ENCODE measurements around the gene ACAD8.
A peak's percentile ranks its signal among the peaks of the same experiment; 100 is the strongest.
"Not testable (repeated sequence)": the region's sequence is repeated elsewhere in the genome, so short reads cannot be mapped to it uniquely, and the experiment has no call there.

Gene ACAD8

GRCh38 chr11:134252346-134253187 lies 801 bp upstream of the ACAD8 start:
- Histone ChIP-seq H3K27me3 (ENCODE audit: control insufficient read depth, insufficient read depth, low read length) (no peaks in the 10 kb centered on the region), H3K27ac (ENCODE audit: low read length) (no peak overlapping the region), H3K4me1 (ENCODE audit: control insufficient read depth, insufficient read depth, low read length) (no peaks in the 10 kb centered on the region; the same call in 1 of the 2 replicates), H3K36me3 (ENCODE audit: control insufficient read depth, insufficient read depth, low read length) (peaks cover 3% of the 10 kb centered on the region; the same call in 1 of the 2 replicates), H3K9me3 (ENCODE audit: control insufficient read depth, insufficient read depth, low read length) (no peaks in the 10 kb centered on the region), H3K4me3 (ENCODE audit: low read length) (peak overlapping the region; percentile 71; the same call in 1 of the 2 replicates)
- DNase-seq (ENCODE audit: low read depth, low spot score), result no peak
- no CpG with 5 or more reads among the region's 27 CpGs for WGBS (ENCODE audit: insufficient coverage, insufficient read length)

GRCh38 chr11:134254433-134255183 lies 1.2 kb downstream of the ACAD8 start:
- Histone ChIP-seq H3K36me3 (ENCODE audit: control insufficient read depth, insufficient read depth, low read length) (peaks cover 11% of the 10 kb centered on the region), H3K4me3 (ENCODE audit: low read length) (no peak overlapping the region; the same call in 1 of the 2 replicates), H3K27me3 (ENCODE audit: control insufficient read depth, insufficient read depth, low read length) (no peaks in the 10 kb centered on the region), H3K9me3 (ENCODE audit: control insufficient read depth, insufficient read depth, low read length) (no peaks in the 10 kb centered on the region), H3K4me1 (ENCODE audit: control insufficient read depth, insufficient read depth, low read length) (no peaks in the 10 kb centered on the region; the same call in 1 of the 2 replicates), H3K27ac (ENCODE audit: low read length) (no peak overlapping the region)
- no CpG with 5 or more reads among the region's 3 CpGs for WGBS (ENCODE audit: insufficient coverage, insufficient read length)
- no peak for DNase-seq (ENCODE audit: low read depth, low spot score)

- not testable (repeated sequence) for DNase-seq (ENCODE audit: low read depth, low spot score); H3K9me3 ChIP-seq (ENCODE audit: control insufficient read depth, insufficient read depth, low read length); H3K27me3 ChIP-seq (ENCODE audit: control insufficient read depth, insufficient read depth, low read length); H3K4me3 ChIP-seq (ENCODE audit: low read length); H3K4me1 ChIP-seq (ENCODE audit: control insufficient read depth, insufficient read depth, low read length); H3K27ac ChIP-seq (ENCODE audit: low read length)
- peaks cover 15% of the 10 kb centered on the region for H3K36me3 ChIP-seq (ENCODE audit: control insufficient read depth, insufficient read depth, low read length)
- WGBS (ENCODE audit: insufficient coverage, insufficient read length), result no CpG with 5 or more reads among the region's 5 CpGs
These were observed 1.8 kb downstream of the ACAD8 start for GRCh38 chr11:134255184-134255561.

- H3K9me3 ChIP-seq (ENCODE audit: control insufficient read depth, insufficient read depth, low read length), result no peaks in the 10 kb centered on the region
- no peak for DNase-seq (ENCODE audit: low read depth, low spot score)
- WGBS (ENCODE audit: insufficient coverage, insufficient read length), result no CpG with 5 or more reads among the region's 11 CpGs
- H3K27ac ChIP-seq (ENCODE audit: low read length), result no peak overlapping the region
- H3K4me3 ChIP-seq (ENCODE audit: low read length), result no peak overlapping the region
- H3K27me3 ChIP-seq (ENCODE audit: control insufficient read depth, insufficient read depth, low read length), result no peaks in the 10 kb centered on the region
- peaks cover 28% of the 10 kb centered on the region for H3K36me3 ChIP-seq (ENCODE audit: control insufficient read depth, insufficient read depth, low read length)
- no peaks in the 10 kb centered on the region; the same call in 1 of the 2 replicates for H3K4me1 ChIP-seq (ENCODE audit: control insufficient read depth, insufficient read depth, low read length)
These were observed 3.7 kb downstream of the ACAD8 start for GRCh38 chr11:134257101-134257500.

GRCh38 chr11:134258577-134258976 lies 5.2 kb downstream of the ACAD8 start:
- no peak overlapping the region for H3K27ac ChIP-seq (ENCODE audit: low read length)
- no peaks in the 10 kb centered on the region for H3K9me3 ChIP-seq (ENCODE audit: control insufficient read depth, insufficient read depth, low read length)
- no CpG with 5 or more reads among the region's 4 CpGs for WGBS (ENCODE audit: insufficient coverage, insufficient read length)
- H3K27me3 ChIP-seq (ENCODE audit: control insufficient read depth, insufficient read depth, low read length), result no peaks in the 10 kb centered on the region
- H3K4me3 ChIP-seq (ENCODE audit: low read length), result no peak overlapping the region
- peaks cover 34% of the 10 kb centered on the region for H3K36me3 ChIP-seq (ENCODE audit: control insufficient read depth, insufficient read depth, low read length)
- DNase-seq (ENCODE audit: low read depth, low spot score), result no peak
- no peaks in the 10 kb centered on the region; the same call in 1 of the 2 replicates for H3K4me1 ChIP-seq (ENCODE audit: control insufficient read depth, insufficient read depth, low read length)

GRCh38 chr11:134260503-134260902 lies 7.1 kb downstream of the ACAD8 start:
- Histone ChIP-seq H3K27ac (ENCODE audit: low read length) (no peak overlapping the region), H3K27me3 (ENCODE audit: control insufficient read depth, insufficient read depth, low read length) (no peaks in the 10 kb centered on the region), H3K9me3 (ENCODE audit: control insufficient read depth, insufficient read depth, low read length) (no peaks in the 10 kb centered on the region), H3K36me3 (ENCODE audit: control insufficient read depth, insufficient read depth, low read length) (peaks cover 34% of the 10 kb centered on the region), H3K4me1 (ENCODE audit: control insufficient read depth, insufficient read depth, low read length) (no peaks in the 10 kb centered on the region; the same call in 1 of the 2 replicates), H3K4me3 (ENCODE audit: low read length) (no peak overlapping the region)
- no peak for DNase-seq (ENCODE audit: low read depth, low spot score)

GRCh38 chr11:134260983-134261382 lies 7.6 kb downstream of the ACAD8 start:
- WGBS (ENCODE audit: insufficient coverage, insufficient read length), result no CpG with 5 or more reads among the region's 16 CpGs
- Histone ChIP-seq H3K4me1 (ENCODE audit: control insufficient read depth, insufficient read depth, low read length) (no peaks in the 10 kb centered on the region; the same call in 1 of the 2 replicates), H3K27me3 (ENCODE audit: control insufficient read depth, insufficient read depth, low read length) (no peaks in the 10 kb centered on the region), H3K27ac (ENCODE audit: low read length) (no peak overlapping the region), H3K4me3 (ENCODE audit: low read length) (no peak overlapping the region), H3K9me3 (ENCODE audit: control insufficient read depth, insufficient read depth, low read length) (no peaks in the 10 kb centered on the region), H3K36me3 (ENCODE audit: control insufficient read depth, insufficient read depth, low read length) (peaks cover 34% of the 10 kb centered on the region)
- no peak for DNase-seq (ENCODE audit: low read depth, low spot score)

GRCh38 chr11:134261626-134262488 lies 8.5 kb downstream of the ACAD8 start:
- no peaks in the 10 kb centered on the region for H3K9me3 ChIP-seq (ENCODE audit: control insufficient read depth, insufficient read depth, low read length)
- H3K27ac ChIP-seq (ENCODE audit: low read length), result no peak overlapping the region
- no peaks in the 10 kb centered on the region for H3K27me3 ChIP-seq (ENCODE audit: control insufficient read depth, insufficient read depth, low read length)
- peaks cover 2% of the 10 kb centered on the region for H3K4me1 ChIP-seq (ENCODE audit: control insufficient read depth, insufficient read depth, low read length)
- peaks cover 34% of the 10 kb centered on the region for H3K36me3 ChIP-seq (ENCODE audit: control insufficient read depth, insufficient read depth, low read length)
- no peak overlapping the region for H3K4me3 ChIP-seq (ENCODE audit: low read length)
- WGBS (ENCODE audit: insufficient coverage, insufficient read length), result no CpG with 5 or more reads among the region's 14 CpGs
- DNase-seq (ENCODE audit: low read depth, low spot score), result no peak

GRCh38 chr11:134264966-134265764 lies 11.8 kb downstream of the ACAD8 start:
- Histone ChIP-seq H3K36me3 (ENCODE audit: control insufficient read depth, insufficient read depth, low read length) (peaks cover 20% of the 10 kb centered on the region), H3K27ac (ENCODE audit: low read length) (no peak overlapping the region), H3K4me3 (ENCODE audit: low read length) (no peak overlapping the region), H3K27me3 (ENCODE audit: control insufficient read depth, insufficient read depth, low read length) (no peaks in the 10 kb centered on the region), H3K9me3 (ENCODE audit: control insufficient read depth, insufficient read depth, low read length) (no peaks in the 10 kb centered on the region), H3K4me1 (ENCODE audit: control insufficient read depth, insufficient read depth, low read length) (peaks cover 3% of the 10 kb centered on the region)
- no CpG with 5 or more reads among the region's 7 CpGs for WGBS (ENCODE audit: insufficient coverage, insufficient read length)
- DNase-seq (ENCODE audit: low read depth, low spot score), result no peak
